GM23338 (cell line): ENCODE data around the gene WDR87. TPM values are rescaled to one million over a fixed set of nuclear protein-coding genes. Genes with fewer than 3 reads are reported as not detected.

ENCODE experiments used
- ATAC-seq: fragments of 200-7000 bp; cut with Tn5 transposase; 3 replicates; pipeline ENCODE4 v1.9.1; 2020
- DNase-seq: peaks from one replicate; pipeline ENCODE4 v3.0.0-alpha.2; 2015; ENCODE audit warnings: low spot score
- H2AFZ ChIP-seq: fragments of 200-600 bp; sonication (generic); 2 replicates; pipeline ENCODE4 v1.8.0; 2016; ENCODE audit warnings: antibody characterized with exemption, mild to moderate bottlenecking, moderate library complexity
- H3F3A ChIP-seq: fragments of 200-600 bp; sonication (generic); replicated peaks from 2 replicates; pipeline ENCODE4 v1.8.0; 2017; ENCODE audit warnings: antibody characterized with exemption, mixed run types, low read depth
- H3K27ac ChIP-seq: fragments of 200-600 bp; sonication (generic); 2 replicates; pipeline ENCODE4 v1.6.1; 2016; ENCODE audit warnings: low read depth
- H3K27me3 ChIP-seq: fragments of 200-600 bp; sonication (generic); 2 replicates; pipeline ENCODE4 v1.8.0; 2016; ENCODE audit warnings: mild to moderate bottlenecking, mixed run types, moderate library complexity; ENCODE audit not compliant: insufficient read depth
- H3K36me3 ChIP-seq: fragments of 200-600 bp; sonication (generic); 2 replicates; pipeline ENCODE4 v1.8.0; 2016; ENCODE audit warnings: mild to moderate bottlenecking; ENCODE audit not compliant: insufficient read depth
- H3K4me1 ChIP-seq: fragments of 200-600 bp; sonication (generic); 2 replicates; pipeline ENCODE4 v1.8.0; 2016; ENCODE audit warnings: mild to moderate bottlenecking, moderate library complexity; ENCODE audit not compliant: insufficient read depth
- H3K4me2 ChIP-seq: fragments of 200-600 bp; sonication (generic); 2 replicates; pipeline ENCODE4 v1.7.1; 2017; ENCODE audit warnings: mixed run types
- H3K4me3 ChIP-seq: fragments of 200-600 bp; sonication (generic); 2 replicates; pipeline ENCODE4 v1.6.1; 2016; ENCODE audit warnings: mixed run types
- H3K79me2 ChIP-seq: fragments of 200-600 bp; sonication (generic); replicated peaks from 2 replicates; pipeline ENCODE4 v1.8.0; 2017; ENCODE audit warnings: mild to moderate bottlenecking; ENCODE audit not compliant: insufficient read depth
- H3K9me2 ChIP-seq: fragments of 200-600 bp; sonication (generic); 2 replicates; pipeline ENCODE4 v1.8.0; 2017; ENCODE audit not compliant: insufficient read depth
- H4K20me1 ChIP-seq: fragments of 200-600 bp; sonication (generic); replicated peaks from 2 replicates; pipeline ENCODE4 v1.8.0; 2017; ENCODE audit warnings: mild to moderate bottlenecking; ENCODE audit not compliant: insufficient read depth
- H3K27ac Mint-ChIP-seq: 2 replicates; pipeline ENCODE4 v1.8.0; 2020; ENCODE audit warnings: inconsistent platforms, mild to moderate bottlenecking, moderate library complexity, mixed read lengths
- H3K27me3 Mint-ChIP-seq: 3 replicates; pipeline ENCODE4 v1.8.0; 2022; ENCODE audit warnings: low read depth, mild to moderate bottlenecking, moderate library complexity, mixed read lengths, inconsistent platforms; ENCODE audit not compliant: insufficient read depth, poor library complexity
- H3K36me3 Mint-ChIP-seq: 3 replicates; pipeline ENCODE4 v1.8.0; 2021; ENCODE audit warnings: low read depth, mild to moderate bottlenecking, inconsistent platforms, moderate library complexity, mixed read lengths
- H3K4me1 Mint-ChIP-seq: 3 replicates; pipeline ENCODE4 v1.8.0; 2020; ENCODE audit warnings: mild to moderate bottlenecking, inconsistent platforms, mixed read lengths
- H3K4me3 Mint-ChIP-seq: 3 replicates; pipeline ENCODE4 v1.8.0; 2021; ENCODE audit warnings: moderate library complexity, mild to moderate bottlenecking, inconsistent platforms, mixed read lengths
- H3K9me3 Mint-ChIP-seq: 3 replicates; pipeline ENCODE4 v1.8.0; 2020; ENCODE audit warnings: moderate library complexity, mild to moderate bottlenecking, inconsistent platforms, mixed read lengths
- CREB1 ChIP-seq: fragments of 250-450 bp; sonication (Bioruptor Pico); IDR thresholded peaks from 2 replicates; pipeline ENCODE4 v1.5.0; 2020; ENCODE audit warnings: low read depth, mild to moderate bottlenecking, moderate library complexity
- CTCF ChIP-seq, 2 experiments: fragments of 200-600 bp in 1 of 2; sonication (generic) in 1 of 2; conservative IDR thresholded peaks; 2 replicates each; pipeline versions ENCODE4 v1.5.1 to v1.6.1; 2016 to 2017; ENCODE audit warnings: antibody characterized with exemption in 2 of 2, low read depth in 2 of 2, mild to moderate bottlenecking in 2 of 2, moderate library complexity in 1 of 2
- ETS1 ChIP-seq: IDR thresholded peaks from 2 replicates; pipeline ENCODE4 v1.6.1; 2016; ENCODE audit warnings: antibody characterized with exemption
- EZH2 ChIP-seq: fragments of 200-600 bp; sonication (generic); IDR thresholded peaks from one replicate; pipeline ENCODE4 v1.8.0; 2017; ENCODE audit warnings: antibody characterized with exemption, mild to moderate bottlenecking, low read depth; ENCODE audit not compliant: unreplicated experiment
- EZH2phosphoT487 ChIP-seq: fragments of 200-600 bp; sonication (generic); IDR thresholded peaks from one replicate; pipeline ENCODE4 v1.8.1; 2018; ENCODE audit warnings: antibody characterized with exemption; ENCODE audit not compliant: unreplicated experiment
- JUNB ChIP-seq: IDR thresholded peaks from one replicate; pipeline ENCODE4 v1.6.1; 2016; ENCODE audit warnings: antibody characterized with exemption; ENCODE audit not compliant: unreplicated experiment
- NANOG ChIP-seq: IDR thresholded peaks from 2 replicates; pipeline ENCODE4 v1.6.1; 2016; ENCODE audit warnings: antibody characterized with exemption, borderline replicate concordance
- POLR2AphosphoS5 ChIP-seq: IDR thresholded peaks from 2 replicates; pipeline ENCODE4 v1.6.1; 2016; ENCODE audit warnings: antibody characterized with exemption, low read depth
- REST ChIP-seq: IDR thresholded peaks from one replicate; pipeline ENCODE4 v1.6.1; 2018; ENCODE audit warnings: antibody characterized with exemption; ENCODE audit not compliant: unreplicated experiment
- STAT1 ChIP-seq: IDR thresholded peaks from one replicate; pipeline ENCODE4 v1.6.1; 2016; ENCODE audit warnings: antibody characterized with exemption; ENCODE audit not compliant: unreplicated experiment
- ZNF114 ChIP-seq: fragments of 250-450 bp; sonication (Bioruptor Pico); IDR thresholded peaks from 2 replicates; pipeline ENCODE4 v1.5.0; 2020; ENCODE audit warnings: mild to moderate bottlenecking, moderate library complexity
- ZNF331 ChIP-seq: fragments of 250-450 bp; sonication (Bioruptor Pico); IDR thresholded peaks from 2 replicates; pipeline ENCODE4 v1.5.0; 2020; ENCODE audit warnings: low read depth, mild to moderate bottlenecking, moderate library complexity
- ZNF462 ChIP-seq: fragments of 250-450 bp; sonication (Bioruptor Pico); IDR thresholded peaks from 2 replicates; pipeline ENCODE4 v1.5.0; 2020; ENCODE audit warnings: mild to moderate bottlenecking, moderate library complexity
- polyA plus RNA-seq: library from polyadenylated mRNA; unstranded; fragments of >200 nt; fragmentation: Nextera tagmentation; extraction: Ambion mirVana; gene quantifications from 2 replicates; pipeline ENCODE4 v1.2.1, GENCODE V29; 2016
- total RNA-seq: library from RNA; depleted of rRNA; stranded (reverse); fragments of >200 nt; shearing (Covaris generic); gene quantifications from 2 replicates; pipeline ENCODE4 v1.2.3, GENCODE V29; 2014

WDR87 gene
- total and polyA plus RNA-seq, 2 experiments from 2014 or later, result 0.02 TPM; not detected in 1

- no peaks in the 10 kb centered on the region for H3K36me3 Mint-ChIP-seq
- H4K20me1 ChIP-seq, result no peaks in the 10 kb centered on the region
- H3K4me3 ChIP-seq, result no peak overlapping the region
- no peak overlapping the region for H3K4me3 Mint-ChIP-seq
- DNase-seq (no peak), ATAC-seq (no peak)
- no peak overlapping the region for H2AFZ ChIP-seq
- H3K9me3 Mint-ChIP-seq, result no peaks in the 10 kb centered on the region; the same call in 1 of the 3 replicates
- H3K4me1 Mint-ChIP-seq, result peaks cover 3% of the 10 kb centered on the region; the same call in 1 of the 3 replicates
- no peaks in the 10 kb centered on the region for H3K27me3 ChIP-seq
- H3K4me2 ChIP-seq, result no peak overlapping the region
- TF ChIP-seq JUNB (no peak), REST (no peak), CREB1 (no peak), EZH2phosphoT487 (no peak), POLR2AphosphoS5 (no peak), NANOG (no peak), ETS1 (no peak), ZNF114 (CRISPR knock-in tag) (no peak), CTCF (conservative IDR thresholded peaks at IDR 0.05; ENCODE audit: low read depth in 2 of 2) (no peak), EZH2 (no peak), STAT1 (no peak), ZNF462 (no peak), ZNF331 (CRISPR knock-in tag) (no peak)
- no peaks in the 10 kb centered on the region for H3K36me3 ChIP-seq
- no peaks in the 10 kb centered on the region for H3F3A ChIP-seq
- H3K79me2 ChIP-seq, result no peaks in the 10 kb centered on the region
- no peak overlapping the region for H3K27ac Mint-ChIP-seq
- peaks cover 5% of the 10 kb centered on the region for H3K27me3 Mint-ChIP-seq
- no peaks in the 10 kb centered on the region for H3K4me1 ChIP-seq
- no peaks in the 10 kb centered on the region for H3K9me2 ChIP-seq
- no peak overlapping the region for H3K27ac ChIP-seq
Measured at GRCh38 chr19:37899453-37899852, 6.9 kb downstream of the WDR87 start.
